H9 (cell line): ENCODE results near the gene JUNB. TPM values are rescaled to one million over a fixed set of nuclear protein-coding genes. Genes with fewer than 3 reads are reported as not detected.

Source experiments
- DNase-seq: peaks from one replicate; pipeline ENCODE4 v3.0.0-alpha.2; 2017
- H2AFZ ChIP-seq: one replicate; pipeline ENCODE4 v1.6.1; 2013; ENCODE audit warnings: mild to moderate bottlenecking, low read length, control low read depth, moderate library complexity
- H2AK5ac ChIP-seq: 2 replicates; pipeline ENCODE4 v1.6.1; 2013; ENCODE audit warnings: low read length, control low read depth, mixed read lengths; ENCODE audit not compliant: insufficient read length
- H2BK120ac ChIP-seq: one replicate; pipeline ENCODE4 v1.6.1; 2013; ENCODE audit warnings: low read depth, mild to moderate bottlenecking, low read length, control low read depth, inconsistent platforms; ENCODE audit not compliant: poor library complexity, severe bottlenecking
- H2BK12ac ChIP-seq: 2 replicates; pipeline ENCODE4 v1.6.1; 2013; ENCODE audit warnings: low read length, control low read depth, mixed read lengths, low read depth; ENCODE audit not compliant: insufficient read length
- H2BK15ac ChIP-seq: 2 replicates; pipeline ENCODE4 v1.6.1; 2013; ENCODE audit warnings: low read depth, low read length, control low read depth
- H2BK20ac ChIP-seq: one replicate; pipeline ENCODE4 v1.6.1; 2013; ENCODE audit warnings: low read depth, mild to moderate bottlenecking, low read length, control low read depth, inconsistent platforms; ENCODE audit not compliant: poor library complexity, severe bottlenecking
- H2BK5ac ChIP-seq: 2 replicates; pipeline ENCODE4 v1.6.1; 2013; ENCODE audit warnings: low read length, control low read depth, mixed read lengths; ENCODE audit not compliant: insufficient read length
- H3K14ac ChIP-seq: 2 replicates; pipeline ENCODE4 v1.6.1; 2013; ENCODE audit warnings: low read length, control low read depth; ENCODE audit not compliant: insufficient read depth
- H3K18ac ChIP-seq: 2 replicates; pipeline ENCODE4 v1.6.1; 2013; ENCODE audit warnings: low read depth, mild to moderate bottlenecking, mixed read lengths, low read length, control low read depth; ENCODE audit not compliant: insufficient read length
- H3K23ac ChIP-seq: 2 replicates; pipeline ENCODE4 v1.6.1; 2013; ENCODE audit warnings: low read length, control low read depth, mixed read lengths, low read depth; ENCODE audit not compliant: insufficient read length
- H3K23me2 ChIP-seq: 2 replicates; pipeline ENCODE4 v1.6.1; 2013; ENCODE audit warnings: low read depth, mild to moderate bottlenecking, mixed read lengths, low read length, control low read depth; ENCODE audit not compliant: insufficient read length, poor library complexity, severe bottlenecking
- H3K27ac ChIP-seq: 2 replicates; pipeline ENCODE4 v1.5.1; 2013; ENCODE audit warnings: low read length, control low read depth, mixed read lengths, low read depth; ENCODE audit not compliant: insufficient read length
- H3K27me3 ChIP-seq: 2 replicates; pipeline ENCODE4 v1.6.1; 2013; ENCODE audit warnings: low read length, control low read depth, inconsistent platforms; ENCODE audit not compliant: insufficient read depth
- H3K4ac ChIP-seq: 2 replicates; pipeline ENCODE4 v1.6.1; 2013; ENCODE audit warnings: low read depth, mild to moderate bottlenecking, control low read depth, inconsistent platforms, low read length, moderate library complexity
- H3K4me1 ChIP-seq: 2 replicates; pipeline ENCODE4 v1.6.1; 2013; ENCODE audit warnings: low read length, control low read depth, inconsistent platforms; ENCODE audit not compliant: insufficient read depth
- H3K4me2 ChIP-seq: 2 replicates; pipeline ENCODE4 v1.6.1; 2013; ENCODE audit warnings: low read length, control low read depth, mixed read lengths; ENCODE audit not compliant: insufficient read length, insufficient read depth
- H3K56ac ChIP-seq: 2 replicates; pipeline ENCODE4 v1.6.1; 2013; ENCODE audit warnings: low read depth, mild to moderate bottlenecking, mixed read lengths, low read length, control low read depth; ENCODE audit not compliant: insufficient read length
- H3K79me1 ChIP-seq: 2 replicates; pipeline ENCODE4 v1.6.1; 2013; ENCODE audit warnings: low read depth, mild to moderate bottlenecking, moderate library complexity, low read length, control low read depth, inconsistent platforms; ENCODE audit not compliant: insufficient read depth, poor library complexity, severe bottlenecking
- H3K79me2 ChIP-seq: 2 replicates; pipeline ENCODE4 v1.6.1; 2013; ENCODE audit warnings: low read length, control low read depth, inconsistent platforms; ENCODE audit not compliant: insufficient read depth
- H3K9ac ChIP-seq: 2 replicates; pipeline ENCODE4 v1.6.1; 2013; ENCODE audit warnings: low read length, control low read depth, mixed read lengths; ENCODE audit not compliant: insufficient read length; ENCODE audit errors: extremely low read depth
- H3K9me3 ChIP-seq: one replicate; pipeline ENCODE4 v1.6.1; 2013; ENCODE audit warnings: low read depth, low read length, inconsistent platforms; ENCODE audit not compliant: control insufficient read depth
- H3T11ph ChIP-seq: one replicate; pipeline ENCODE4 v1.6.1; 2013; ENCODE audit warnings: mild to moderate bottlenecking, low read length, control low read depth, inconsistent platforms
- H4K20me1 ChIP-seq: one replicate; pipeline ENCODE4 v1.6.1; 2013; ENCODE audit not compliant: control insufficient read depth, insufficient read length, insufficient read depth
- H4K5ac ChIP-seq: 2 replicates; pipeline ENCODE4 v1.6.1; 2013; ENCODE audit warnings: low read depth, mild to moderate bottlenecking, mixed read lengths, low read length, control low read depth; ENCODE audit not compliant: insufficient read length
- H4K8ac ChIP-seq: replicated peaks from 2 replicates; pipeline ENCODE4 v1.6.1; 2013; ENCODE audit warnings: low read length, control low read depth, mixed read lengths, low read depth; ENCODE audit not compliant: insufficient read length
- H4K91ac ChIP-seq: 2 replicates; pipeline ENCODE4 v1.6.1; 2013; ENCODE audit warnings: low read depth, mild to moderate bottlenecking, moderate library complexity, mixed read lengths, low read length, control low read depth; ENCODE audit not compliant: insufficient read length
- H3K27ac Mint-ChIP-seq, 3 experiments: 2 replicates in 2 of 3; 3 replicates in 1 of 3; pipeline ENCODE4 v1.8.0; 2020 to 2021; ENCODE audit warnings: mixed read lengths in 3 of 3, mild to moderate bottlenecking in 1 of 3, moderate library complexity in 1 of 3
- H3K27me3 Mint-ChIP-seq: 2 replicates; pipeline ENCODE4 v1.8.0; 2021; ENCODE audit warnings: low read depth, mild to moderate bottlenecking, moderate library complexity, mixed read lengths
- H3K36me3 Mint-ChIP-seq, 3 experiments: 2 replicates in 2 of 3; 3 replicates in 1 of 3; pipeline ENCODE4 v1.8.0; 2020 to 2021; ENCODE audit warnings: low read depth in 3 of 3, mixed read lengths in 3 of 3; ENCODE audit not compliant: insufficient read depth in 1 of 3
- H3K4me1 Mint-ChIP-seq, 2 experiments: 2 replicates each; pipeline ENCODE4 v1.8.0; 2020; ENCODE audit warnings: mixed read lengths in 2 of 2
- H3K4me3 Mint-ChIP-seq, 2 experiments: 2 replicates in 1 of 2; 3 replicates in 1 of 2; pipeline ENCODE4 v1.8.0; 2020 to 2021; ENCODE audit warnings: mild to moderate bottlenecking in 2 of 2, mixed read lengths in 2 of 2, moderate library complexity in 1 of 2
- H3K9me3 Mint-ChIP-seq, 2 experiments: 2 replicates in 1 of 2; 3 replicates in 1 of 2; pipeline ENCODE4 v1.8.0; 2020; ENCODE audit warnings: mild to moderate bottlenecking in 2 of 2, mixed read lengths in 2 of 2, moderate library complexity in 1 of 2
- WGBS: extraction: QIAGEN DNeasy Blood & Tissue Kit; methylation state at CpG from one replicate; pipeline ENCODE4 v1.1.7; 2013; ENCODE audit warnings: missing lambda C conversion rate, low lambda C conversion rate, mixed read lengths; ENCODE audit not compliant: insufficient read length; ENCODE audit errors: extremely low coverage; 5-methylcytosine and 5-hydroxymethylcytosine counted together
- total RNA-seq: library from RNA; stranded (reverse); gene quantifications from 2 replicates; pipeline ENCODE4 v1.2.1, GENCODE V29; 2021
- TF ChIP-seq, protein P1 (sequence below): fragments of 200-600 bp; sonication (generic); conservative IDR thresholded peaks from 3 replicates; pipeline ENCODE4 v1.8.0; 2021; ENCODE audit warnings: antibody characterized with exemption, mild to moderate bottlenecking

The JUNB gene
- total RNA-seq, 1 experiment from 2014 or later: 15.9 TPM

DNA sequence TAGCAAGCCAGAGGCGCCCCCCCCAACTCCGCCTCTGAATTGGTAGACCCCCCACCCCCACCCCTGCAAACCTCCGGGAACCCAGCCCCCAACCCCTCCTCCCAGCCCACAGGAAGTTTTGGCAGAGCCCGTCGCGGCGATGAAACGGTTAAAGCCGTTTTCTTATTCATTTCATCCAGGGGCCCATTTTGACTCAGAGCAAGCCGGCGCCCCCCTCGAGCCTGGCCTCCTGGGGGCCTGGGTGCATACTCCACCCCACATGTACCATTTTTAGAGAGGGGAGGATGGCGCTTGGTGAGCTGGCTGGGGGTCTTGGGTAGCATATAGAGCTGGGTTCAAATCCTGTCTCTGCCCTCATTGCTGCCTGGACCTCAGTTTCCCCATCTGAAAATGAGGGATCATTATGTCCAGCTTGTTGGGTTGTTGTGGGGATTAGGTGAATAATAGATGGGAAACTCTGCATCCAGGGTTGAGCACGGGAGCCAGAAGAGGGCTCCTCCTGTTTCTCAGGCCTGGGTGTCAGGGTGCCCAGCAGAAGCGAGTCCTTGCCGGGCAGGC lies 7.9 kb upstream of the JUNB start:
- WGBS: no CpG with 5 or more reads among the region's 16 CpGs
- H3K79me1 ChIP-seq: no peaks in the 10 kb centered on the region
- peaks cover 4% of the 10 kb centered on the region for H3K4me1 ChIP-seq
- no peak overlapping the region for H2BK120ac ChIP-seq
- no peak overlapping the region for H2BK15ac ChIP-seq
- H3K9me3 Mint-ChIP-seq: no peaks in the 10 kb centered on the region
- no peaks in the 10 kb centered on the region for H3K27me3 ChIP-seq
- H3K27ac ChIP-seq: no peak overlapping the region
- H3K4me2 ChIP-seq: peak overlapping the region; percentile 71
- H3K4me3 Mint-ChIP-seq: peak overlapping the region; percentile 59 to 74
- H4K20me1 ChIP-seq: no peaks in the 10 kb centered on the region
- H2AFZ ChIP-seq: no peak overlapping the region
- no peaks in the 10 kb centered on the region; the same call in 1 of the 2 replicates for H3K27me3 Mint-ChIP-seq
- peaks cover 15% of the 10 kb centered on the region for H3K23me2 ChIP-seq
- no peak for DNase-seq
- H3K79me2 ChIP-seq: no peaks in the 10 kb centered on the region
- no peak overlapping the region for H3T11ph ChIP-seq
- no peak overlapping the region for H3K9ac ChIP-seq
- H2BK12ac ChIP-seq: no peak overlapping the region
- no peak overlapping the region for H2BK5ac ChIP-seq
- H4K8ac ChIP-seq: no peak overlapping the region
- H4K91ac ChIP-seq: no peak overlapping the region
- H4K5ac ChIP-seq: no peak overlapping the region
- no peak overlapping the region for H3K18ac ChIP-seq
- H2BK20ac ChIP-seq: no peak overlapping the region
- TF ChIP-seq, protein P1, sequence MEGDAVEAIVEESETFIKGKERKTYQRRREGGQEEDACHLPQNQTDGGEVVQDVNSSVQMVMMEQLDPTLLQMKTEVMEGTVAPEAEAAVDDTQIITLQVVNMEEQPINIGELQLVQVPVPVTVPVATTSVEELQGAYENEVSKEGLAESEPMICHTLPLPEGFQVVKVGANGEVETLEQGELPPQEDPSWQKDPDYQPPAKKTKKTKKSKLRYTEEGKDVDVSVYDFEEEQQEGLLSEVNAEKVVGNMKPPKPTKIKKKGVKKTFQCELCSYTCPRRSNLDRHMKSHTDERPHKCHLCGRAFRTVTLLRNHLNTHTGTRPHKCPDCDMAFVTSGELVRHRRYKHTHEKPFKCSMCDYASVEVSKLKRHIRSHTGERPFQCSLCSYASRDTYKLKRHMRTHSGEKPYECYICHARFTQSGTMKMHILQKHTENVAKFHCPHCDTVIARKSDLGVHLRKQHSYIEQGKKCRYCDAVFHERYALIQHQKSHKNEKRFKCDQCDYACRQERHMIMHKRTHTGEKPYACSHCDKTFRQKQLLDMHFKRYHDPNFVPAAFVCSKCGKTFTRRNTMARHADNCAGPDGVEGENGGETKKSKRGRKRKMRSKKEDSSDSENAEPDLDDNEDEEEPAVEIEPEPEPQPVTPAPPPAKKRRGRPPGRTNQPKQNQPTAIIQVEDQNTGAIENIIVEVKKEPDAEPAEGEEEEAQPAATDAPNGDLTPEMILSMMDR: no peak
- peaks cover 21 to 24% of the 10 kb centered on the region in 2 experiments for H3K4me1 Mint-ChIP-seq
- no peak overlapping the region for H3K14ac ChIP-seq
- H3K27ac Mint-ChIP-seq: peak overlapping the region in 2 of 3 experiments; percentile 28 to 34; a peak in 1 of 7 replicates
- no peak overlapping the region for H3K56ac ChIP-seq
- no peak overlapping the region for H3K4ac ChIP-seq
- H3K23ac ChIP-seq: no peak overlapping the region
- no peaks in the 10 kb centered on the region for H3K9me3 ChIP-seq
- H3K36me3 Mint-ChIP-seq: no peaks in the 10 kb centered on the region
- H2AK5ac ChIP-seq: no peak overlapping the region
